GM19099 (cell line): ENCODE results near the gene NKX2-4.

Experiments
- POLR2A ChIP-seq: IDR thresholded peaks from 3 replicates; pipeline ENCODE4 v1.6.1; 2011; ENCODE audit warnings: low read depth; ENCODE audit not compliant: insufficient read length; ENCODE audit errors: extremely low read depth

Gene NKX2-4

DNA sequence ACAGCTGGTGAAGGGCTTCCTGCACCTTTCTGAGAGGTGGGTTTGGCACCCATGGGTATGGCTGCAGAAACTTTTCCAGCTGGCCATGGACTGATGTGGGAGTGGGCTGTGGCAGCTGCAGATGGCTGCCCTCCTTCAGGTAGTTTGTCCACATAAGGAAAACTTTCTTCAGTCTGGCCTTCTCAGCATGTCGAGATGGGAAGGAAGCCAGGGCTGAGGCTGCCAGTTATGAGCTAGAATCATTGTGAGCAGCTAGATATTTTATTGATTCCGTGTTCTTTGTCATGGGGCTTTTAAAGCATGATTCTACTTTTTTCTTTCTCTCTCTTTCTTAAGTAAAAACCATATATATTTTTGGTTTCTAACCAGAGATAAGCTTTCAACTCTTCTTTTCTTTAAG lies 16.6 kb downstream of the NKX2-4 start:
- no peak for TF ChIP-seq POLR2A

DNA sequence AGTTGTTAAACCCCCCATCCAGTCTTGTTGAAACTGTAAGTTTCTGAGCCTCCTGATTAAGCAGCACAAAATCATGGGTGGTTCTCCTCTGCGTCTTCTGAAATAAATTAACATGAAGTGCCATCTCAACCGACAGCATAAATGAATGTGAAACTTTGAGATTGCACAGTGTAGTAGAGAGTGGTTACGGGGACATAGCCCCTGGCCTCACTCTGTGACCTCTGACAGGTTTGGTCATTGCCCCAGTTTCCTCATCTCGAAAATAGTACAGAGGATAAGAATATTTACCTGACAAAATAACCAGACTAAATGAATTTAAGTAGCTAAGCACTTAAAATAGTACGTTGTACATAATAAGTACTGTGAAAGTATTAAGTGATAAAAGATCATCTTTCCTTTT lies 19.1 kb downstream of the NKX2-4 start:
- TF ChIP-seq POLR2A: no peak

DNA sequence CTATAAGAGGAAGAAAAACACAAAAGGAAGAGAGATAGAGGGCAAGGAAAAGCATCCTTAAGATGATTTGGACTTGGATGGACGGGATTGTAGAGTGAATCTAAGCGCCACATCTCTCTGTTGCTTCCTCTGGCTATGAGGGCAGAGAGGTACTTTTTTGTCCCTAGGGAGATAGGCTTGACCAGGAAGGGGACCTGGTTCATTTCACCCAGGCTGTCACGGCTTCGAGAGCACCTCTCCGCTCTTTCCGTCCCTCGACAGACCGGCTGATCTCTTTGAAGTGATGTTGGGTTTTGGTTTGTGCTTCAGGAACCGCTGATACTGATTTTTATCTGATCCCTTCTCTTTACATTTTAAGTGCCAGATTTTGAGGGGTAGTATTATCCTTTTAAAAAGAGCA lies 19.6 kb downstream of the NKX2-4 start:
- no peak for TF ChIP-seq POLR2A

DNA sequence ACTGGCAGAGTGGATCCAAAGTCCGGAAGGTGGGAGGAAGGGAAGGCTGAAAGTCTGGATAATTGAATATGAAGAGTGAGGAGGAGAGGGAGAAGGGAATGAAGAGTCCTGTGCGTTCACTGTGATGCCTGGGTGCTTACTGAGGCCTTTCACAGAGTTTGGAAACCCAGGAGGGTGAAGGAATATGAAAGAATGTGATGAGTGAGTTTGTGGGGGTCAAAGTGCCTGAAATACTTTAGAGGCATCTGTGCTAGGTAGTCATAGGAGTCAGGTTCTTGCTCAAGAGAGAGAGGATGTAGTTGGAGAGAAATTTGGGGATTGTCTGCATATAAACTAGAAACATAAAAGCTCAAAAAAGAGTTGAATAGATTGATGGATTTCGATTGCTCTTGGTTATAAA lies 20.7 kb downstream of the NKX2-4 start:
- no peak for TF ChIP-seq POLR2A

DNA sequence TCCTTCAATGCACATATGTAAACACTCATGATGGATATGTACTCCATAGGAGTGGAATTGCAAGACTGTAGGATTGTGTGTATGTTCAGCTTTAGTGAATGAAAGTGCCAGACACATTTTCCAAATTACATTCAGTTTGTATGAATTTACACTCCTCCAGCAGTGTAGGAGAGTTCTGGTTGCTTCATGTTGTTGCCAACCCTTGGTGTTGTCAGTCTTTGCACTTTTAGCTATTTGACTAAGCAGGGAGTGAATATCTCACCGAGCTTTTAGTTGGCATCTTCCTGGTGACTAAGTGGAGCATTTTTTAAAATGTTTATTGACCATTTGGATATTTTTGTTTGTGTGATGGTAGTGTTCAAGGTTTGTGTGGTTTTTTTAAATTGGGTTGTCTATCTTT lies 23.9 kb downstream of the NKX2-4 start:
- TF ChIP-seq POLR2A: no peak

DNA sequence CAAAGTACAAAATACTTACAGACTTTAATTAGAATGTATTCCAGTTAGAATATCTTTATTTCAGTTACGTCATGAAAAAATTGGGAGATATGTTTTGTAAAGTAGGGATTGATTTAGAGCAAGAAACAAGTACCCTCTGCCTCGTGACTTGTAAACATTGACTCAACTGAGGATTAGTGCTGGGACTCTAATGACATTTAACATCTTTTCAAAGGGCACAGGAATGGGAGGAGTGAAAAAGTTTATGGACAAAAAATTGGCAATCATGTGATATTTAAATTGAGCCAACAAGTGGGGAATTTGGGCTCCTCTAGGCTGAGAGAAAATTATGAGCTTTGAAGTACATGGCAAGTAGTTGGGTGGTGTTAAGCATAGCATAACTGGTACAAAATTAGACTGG lies 25.3 kb downstream of the NKX2-4 start:
- no peak for TF ChIP-seq POLR2A

DNA sequence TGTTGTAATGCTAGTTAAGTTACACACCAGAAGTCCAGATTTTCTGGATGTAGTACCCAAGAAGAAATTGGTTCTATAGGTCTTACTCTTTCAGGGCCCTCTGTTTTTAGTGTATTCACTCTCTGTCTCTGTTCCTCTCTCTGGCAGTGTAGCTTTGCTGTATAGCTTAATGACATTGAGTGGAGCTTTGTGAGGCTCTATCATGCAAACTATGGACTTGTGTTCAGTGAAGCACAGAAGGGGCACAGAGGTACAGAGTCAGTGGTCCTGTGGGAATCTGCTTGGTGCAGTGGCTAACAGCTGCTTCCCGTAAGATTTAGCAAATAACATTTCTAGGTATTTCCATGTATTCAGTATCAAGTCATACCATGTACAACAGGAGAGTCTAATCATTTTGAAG lies 26.1 kb downstream of the NKX2-4 start:
- no peak for TF ChIP-seq POLR2A

DNA sequence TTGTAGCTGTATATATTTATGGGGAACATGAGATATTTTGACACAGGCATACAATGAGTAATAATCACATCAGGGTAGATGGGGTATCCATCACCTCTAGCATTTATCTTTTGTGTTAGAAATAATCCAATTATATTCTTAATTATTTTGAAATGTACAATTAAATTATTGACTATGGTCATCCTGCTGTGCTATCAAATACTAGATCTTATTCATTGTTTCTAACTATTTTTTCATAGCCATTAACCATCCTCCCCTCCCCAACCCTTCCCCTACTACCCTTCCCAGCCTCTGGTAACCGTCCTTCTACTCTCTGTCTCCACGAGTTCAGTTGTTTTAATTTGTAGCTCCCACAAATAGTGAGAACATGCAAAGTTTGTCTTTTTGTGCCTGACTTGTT lies 28.5 kb downstream of the NKX2-4 start:
- no peak for TF ChIP-seq POLR2A

DNA sequence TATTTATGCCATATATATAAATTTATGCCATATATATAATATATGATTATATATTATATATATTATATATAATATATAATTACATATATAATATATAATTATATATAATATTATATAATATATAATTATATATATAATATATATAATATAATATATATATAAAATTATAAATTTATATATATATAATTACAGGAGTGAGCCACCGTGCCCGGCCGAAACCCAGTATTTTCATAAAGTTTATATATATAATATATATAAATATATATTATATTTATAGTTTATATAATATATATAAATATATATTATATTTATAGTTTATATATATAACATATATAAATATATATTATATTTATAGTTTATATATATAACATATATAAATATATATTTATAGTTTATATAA lies 31.6 kb downstream of the NKX2-4 start:
- TF ChIP-seq POLR2A: no peak

DNA sequence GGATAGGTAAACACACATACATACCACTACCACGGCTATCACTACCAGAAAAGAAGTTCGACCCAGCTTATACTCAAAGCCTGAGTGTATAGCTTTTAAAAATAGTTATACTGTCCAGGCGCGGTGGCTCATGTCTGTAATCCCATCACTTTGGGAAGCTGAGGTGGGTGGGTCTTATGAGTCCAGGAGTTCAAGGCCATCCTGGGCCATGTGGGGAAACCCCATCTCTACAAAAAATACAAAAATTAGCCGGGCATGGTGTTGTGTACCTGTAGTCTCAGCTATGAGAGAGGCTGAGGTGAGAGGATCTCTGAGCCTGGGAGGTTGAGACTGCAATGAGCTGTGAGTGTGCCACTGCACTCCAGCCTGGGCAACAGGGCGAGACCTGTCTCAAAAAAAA lies 32.9 kb downstream of the NKX2-4 start:
- TF ChIP-seq POLR2A: no peak

DNA sequence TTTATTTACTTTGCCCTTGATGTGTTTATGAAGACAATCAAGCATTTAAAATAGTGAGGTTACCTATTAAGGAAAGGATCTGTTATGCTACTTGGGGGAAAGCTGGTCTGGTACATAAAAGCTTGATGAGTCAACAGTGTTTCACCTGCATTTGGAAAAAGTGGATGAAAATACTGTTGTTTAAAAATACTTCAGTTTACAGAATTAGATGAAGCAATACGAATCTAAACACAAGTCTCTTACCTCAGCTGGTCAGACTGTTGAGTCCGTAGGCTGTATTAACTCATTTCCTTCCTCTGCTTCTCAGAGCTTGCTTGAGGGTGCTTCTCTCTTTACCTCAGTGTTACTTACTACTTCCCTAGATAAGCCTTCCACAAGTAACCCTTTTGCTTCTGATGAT lies 36.1 kb downstream of the NKX2-4 start:
- no peak for TF ChIP-seq POLR2A

DNA sequence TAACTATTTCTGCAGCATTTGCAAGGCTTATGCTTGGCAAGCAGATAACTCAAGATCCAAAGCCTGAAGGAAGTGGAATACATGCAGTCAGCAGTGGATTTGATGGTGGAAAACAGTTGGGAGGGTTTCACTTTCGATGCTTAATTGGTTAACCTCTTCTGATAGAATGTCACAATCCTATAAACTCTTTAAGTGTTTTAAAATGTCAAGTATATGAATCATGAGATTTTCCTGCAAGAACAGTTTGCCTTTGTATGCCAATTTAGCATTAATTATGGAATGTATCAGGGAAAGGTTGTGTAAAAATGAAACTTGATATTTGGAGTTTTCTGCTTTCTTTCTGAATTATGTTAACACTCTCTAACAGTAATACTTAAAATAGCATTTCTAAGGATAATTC lies 36.6 kb downstream of the NKX2-4 start:
- TF ChIP-seq POLR2A: no peak

DNA sequence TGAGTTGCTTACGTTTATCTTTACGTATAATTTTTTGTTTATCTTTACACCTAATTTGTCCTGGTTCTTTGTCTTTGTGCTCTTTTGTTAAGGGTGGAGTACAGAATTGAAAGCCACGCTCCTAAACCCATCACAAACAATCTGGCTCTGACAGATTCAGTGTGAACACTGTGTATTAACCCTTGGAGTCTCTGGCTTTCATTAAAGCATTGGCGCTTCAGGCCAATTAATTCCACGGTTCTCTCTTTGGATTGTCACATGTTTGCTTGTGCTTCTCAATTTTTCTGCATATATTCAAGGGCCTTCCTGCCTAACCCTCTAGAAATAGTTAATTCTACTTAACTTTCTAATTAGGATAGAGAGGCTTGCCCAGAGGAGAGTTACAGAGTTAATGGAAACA lies 38.6 kb downstream of the NKX2-4 start:
- TF ChIP-seq POLR2A: no peak

DNA sequence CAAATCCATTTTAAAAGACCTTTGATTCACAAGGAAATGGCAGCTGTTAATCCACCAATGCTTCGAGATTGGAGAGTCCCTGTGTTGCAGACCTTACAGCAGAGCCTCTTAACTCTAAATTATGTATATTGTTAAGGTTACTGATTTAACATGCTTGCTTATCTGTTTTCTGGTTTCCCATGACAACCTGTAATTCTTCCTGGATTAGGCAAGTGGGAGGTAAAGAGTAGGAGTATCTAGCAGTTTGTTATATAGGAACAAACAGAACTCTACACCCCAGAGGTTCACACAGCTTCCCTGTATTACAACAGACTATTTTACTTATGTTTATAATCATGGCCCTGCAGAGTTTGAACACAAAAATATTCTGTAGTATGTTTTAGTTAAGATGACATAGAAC lies 39.5 kb downstream of the NKX2-4 start:
- no peak for TF ChIP-seq POLR2A

DNA sequence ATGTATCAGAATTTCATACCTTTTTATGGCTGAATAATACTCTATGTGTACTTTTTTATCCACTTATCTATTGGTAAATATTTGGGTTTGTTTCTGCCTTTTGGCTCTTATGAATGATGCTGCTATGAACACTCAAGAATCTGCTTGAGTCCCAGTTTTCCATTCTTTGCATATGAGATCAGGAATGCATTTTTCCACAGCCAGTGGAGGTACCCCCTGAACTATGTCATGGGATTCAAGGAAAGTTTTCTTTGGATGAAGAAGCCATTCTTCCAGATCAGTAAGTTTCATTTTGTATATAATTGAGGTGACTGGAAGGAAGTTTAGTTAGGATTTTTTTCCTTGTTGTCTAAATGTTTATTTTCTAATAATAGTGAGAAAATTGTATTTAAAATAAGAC lies 40.9 kb downstream of the NKX2-4 start:
- TF ChIP-seq POLR2A: no peak

DNA sequence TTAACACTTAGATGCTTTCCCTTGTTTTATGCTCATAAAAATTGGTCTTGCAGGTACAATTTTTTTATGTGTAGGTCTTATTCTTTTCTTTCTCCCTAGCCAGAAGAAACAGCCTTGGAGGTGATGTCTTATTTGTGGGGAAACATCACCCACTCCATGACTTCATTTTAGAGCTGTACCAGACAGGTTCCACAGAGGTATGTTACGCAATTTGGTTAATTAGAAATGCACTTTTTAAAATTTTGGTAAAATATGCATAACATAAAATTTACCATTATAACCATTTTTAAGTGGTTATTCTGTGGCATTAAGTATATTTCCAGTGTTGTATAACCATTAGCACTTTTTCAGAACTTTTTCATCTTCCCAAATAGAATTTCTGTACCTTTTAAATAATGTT lies 41.3 kb downstream of the NKX2-4 start:
- TF ChIP-seq POLR2A: no peak

DNA sequence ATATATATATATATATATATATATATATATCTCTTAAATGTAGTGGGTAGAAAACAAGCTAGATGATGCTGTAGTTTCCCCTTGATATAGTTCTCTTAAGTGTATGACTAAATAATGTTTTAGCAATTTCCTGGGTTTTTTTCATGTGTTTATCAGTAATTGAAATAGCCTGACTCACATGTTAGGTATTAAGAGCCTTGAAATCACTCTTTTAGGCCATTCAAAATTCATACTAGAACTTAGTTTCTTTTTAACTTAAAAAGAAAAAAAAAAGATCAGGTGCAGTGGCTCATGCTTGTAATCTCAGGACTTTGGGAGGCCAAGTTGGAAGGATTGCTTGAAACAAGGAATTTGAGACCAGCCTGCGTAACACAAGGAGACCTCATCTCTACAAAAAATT lies 44.1 kb downstream of the NKX2-4 start:
- TF ChIP-seq POLR2A: no peak

DNA sequence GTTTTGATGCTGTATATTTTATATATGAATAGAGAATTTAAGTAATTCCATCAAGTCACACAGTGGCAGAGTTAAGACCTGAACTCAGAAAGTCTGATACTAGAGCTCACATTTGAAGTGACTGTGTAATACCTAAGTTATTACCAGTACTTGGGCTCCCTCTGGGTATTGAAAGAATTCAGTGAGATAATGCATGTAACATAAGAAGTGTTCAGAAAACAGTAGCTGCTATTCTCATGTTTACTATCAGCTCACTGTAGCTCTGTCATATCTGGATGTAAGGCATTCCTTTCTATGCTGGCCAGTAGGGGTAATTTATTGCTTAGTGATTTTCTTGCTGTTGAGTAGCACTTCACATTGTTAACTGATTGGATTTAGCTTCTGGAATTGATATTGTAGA lies 44.6 kb downstream of the NKX2-4 start:
- TF ChIP-seq POLR2A: no peak
